GM12872 (cell line): ENCODE results near the gene SMIM17.

Experiments used
- CTCF ChIP-seq: IDR thresholded peaks from 3 replicates; pipeline ENCODE4 v1.5.1; 2011; ENCODE audit warnings: low read depth, mild to moderate bottlenecking, low read length, moderate library complexity; ENCODE audit not compliant: insufficient read depth

Gene SMIM17

DNA sequence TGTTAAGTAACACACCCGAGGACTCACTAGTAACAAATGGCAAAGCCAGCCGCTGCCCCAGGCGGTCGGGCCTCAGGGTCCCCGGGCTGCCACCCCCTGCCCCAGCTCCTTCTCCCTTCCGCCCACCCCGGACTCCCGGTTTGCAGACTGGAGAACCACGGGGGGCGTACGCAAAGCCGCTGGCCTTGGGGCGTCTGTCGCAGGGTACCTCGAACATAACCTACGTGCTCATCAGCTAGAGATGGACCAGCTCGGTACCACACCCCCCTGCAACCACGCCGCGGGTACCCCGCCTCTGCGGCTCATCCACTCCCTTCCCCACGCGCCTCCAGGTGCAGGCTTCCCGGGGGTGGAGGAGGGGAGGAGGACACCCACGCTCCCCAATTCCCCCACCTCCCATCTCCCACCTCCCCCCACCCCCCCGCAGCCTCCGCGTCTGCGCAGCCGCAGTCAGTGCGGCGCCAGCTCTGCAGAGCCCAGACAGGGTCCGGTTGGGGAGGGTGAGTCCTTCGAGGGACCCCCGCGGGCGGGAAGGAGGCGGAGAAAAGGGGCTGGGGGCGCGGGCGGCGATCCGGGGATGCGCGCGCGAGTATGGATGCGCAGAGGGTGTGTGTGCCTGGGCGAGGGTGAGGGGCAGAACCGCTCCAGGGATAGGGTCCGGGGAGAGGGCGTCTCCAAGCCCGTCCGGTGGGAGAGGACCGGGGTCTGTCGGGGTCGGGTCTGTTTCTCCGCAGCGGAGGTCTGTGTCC, at the start of gene SMIM17:
Gene SMIM17 (plus strand): TSS at position 449 of the 749 bp plus-strand sequence. CDS start 2,509 bp downstream, outside the sequence.
- no peak for TF ChIP-seq CTCF

GRCh38 chr19:56594446-56594782, 48.5 kb upstream of the SMIM17 start:
- TF ChIP-seq CTCF: no peak

DNA sequence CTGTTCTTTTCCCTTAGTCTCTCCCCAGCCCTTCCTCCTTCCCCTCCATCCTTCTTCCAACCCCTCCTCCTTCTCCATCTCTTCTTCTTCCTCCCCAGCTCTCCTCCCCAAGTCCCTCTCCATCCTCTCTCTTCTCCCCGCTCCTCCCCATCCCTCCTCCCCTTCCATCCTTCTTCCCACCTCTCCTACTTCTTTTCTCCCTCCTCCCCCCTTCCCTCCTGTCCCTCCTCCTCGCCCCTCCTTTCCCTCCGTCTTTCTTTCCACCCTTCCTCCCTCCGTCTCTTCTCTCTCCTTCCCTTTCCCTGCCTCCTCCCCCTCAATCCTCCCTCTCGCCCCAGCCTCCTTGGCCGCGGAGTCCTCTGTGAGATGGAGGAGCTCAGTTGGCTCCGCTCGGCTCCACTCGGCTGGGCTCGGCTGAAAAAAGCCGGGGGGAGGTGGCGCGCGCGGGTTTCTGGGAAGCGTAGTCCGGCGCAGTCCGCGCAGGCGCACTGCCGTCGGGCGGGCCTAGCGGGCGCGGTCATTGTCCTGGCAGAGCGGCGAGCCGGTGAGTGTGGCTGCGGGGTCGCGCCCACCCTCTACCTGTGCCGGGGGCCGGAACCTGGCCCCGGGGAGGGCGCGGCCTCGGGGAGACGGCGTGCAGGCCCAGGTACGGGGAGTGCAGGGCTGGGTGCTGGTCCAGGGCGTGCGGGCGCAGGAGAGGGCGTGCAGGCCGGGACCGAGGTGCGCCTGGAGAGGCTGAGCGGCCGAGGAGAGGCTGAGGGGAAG, 48.0 kb upstream of the SMIM17 start, which contains the start of gene ZNF71:
Gene ZNF71 (plus strand): TSS at position 520 of the 765 bp plus-strand sequence. CDS start 6,257 bp downstream, outside the sequence.
- no peak for TF ChIP-seq CTCF

GRCh38 chr19:56595548-56595899, 47.4 kb upstream of the SMIM17 start:
- TF ChIP-seq CTCF: no peak

DNA sequence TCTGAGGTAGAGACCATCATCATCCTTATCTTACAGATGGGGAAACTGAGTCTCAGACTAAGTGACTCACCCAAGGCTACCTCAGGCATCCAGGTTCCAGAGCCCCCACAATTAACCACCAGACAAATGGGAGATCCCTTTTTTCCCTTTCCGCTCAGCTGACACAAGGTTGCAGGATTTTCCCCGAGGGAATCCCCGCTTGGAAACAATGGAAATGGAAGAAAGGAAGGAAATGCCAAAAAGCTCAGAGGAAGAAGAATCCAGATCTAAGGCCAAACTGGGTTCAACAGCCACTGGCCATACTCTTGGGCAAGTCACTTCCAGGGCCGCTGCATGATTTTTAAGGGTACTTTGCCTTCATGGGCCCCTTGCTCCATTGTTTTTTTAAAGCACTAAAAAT, 46.3 kb upstream of the SMIM17 start:
- no peak for TF ChIP-seq CTCF

DNA sequence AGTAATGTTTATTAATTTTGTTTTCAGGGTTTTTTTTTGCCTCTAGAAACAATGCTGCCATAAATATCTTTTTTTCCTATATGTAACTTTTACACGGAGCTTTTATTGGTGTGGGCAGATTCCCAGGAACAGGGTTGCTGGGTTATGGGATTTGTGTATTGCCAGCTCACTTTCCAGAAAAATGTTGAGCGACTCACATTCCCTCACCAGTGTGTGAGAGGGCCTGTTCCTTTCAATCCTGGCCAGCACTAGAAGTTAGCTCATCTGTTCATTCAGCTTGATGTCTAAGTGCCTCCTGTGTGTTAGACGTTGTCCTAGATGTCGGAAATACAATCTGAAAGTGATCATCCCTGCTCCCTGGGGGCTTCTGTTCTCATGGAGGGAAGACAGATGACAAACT, 45.3 kb upstream of the SMIM17 start:
- no peak for TF ChIP-seq CTCF

DNA sequence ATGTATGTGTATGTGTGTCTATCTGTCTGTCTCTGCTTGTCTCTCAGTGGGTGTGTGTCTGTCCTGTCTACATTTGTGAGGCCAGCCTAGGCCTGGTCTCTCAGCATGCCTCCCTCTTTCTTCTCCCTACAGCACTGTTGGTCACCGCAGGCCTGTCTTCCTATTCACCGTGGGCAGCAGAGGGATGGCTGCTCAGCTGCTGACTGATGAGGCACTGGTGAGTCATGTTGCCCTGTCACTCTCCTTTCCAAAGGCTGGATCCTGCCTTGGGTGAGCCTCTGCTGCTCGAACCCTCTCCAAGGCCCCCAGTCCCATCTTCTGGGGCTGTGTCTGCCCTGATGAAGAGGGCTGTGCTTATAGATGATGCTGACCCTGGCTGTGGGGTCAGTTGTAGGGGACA, 41.6 kb upstream of the SMIM17 start:
- no peak for TF ChIP-seq CTCF
